ENCODE measurements around the gene KHDRBS1.

Gene KHDRBS1

GRCh38 chr1:32051706-32052105 is 38.0 kb downstream of the KHDRBS1 start:
- H3K36me3 ChIP-seq (ENCODE audit: insufficient read depth, low read length), result peaks cover 77% of the 10 kb centered on the region
- no peak for ATAC-seq (ENCODE audit: insufficient read depth, low read depth)

GRCh38 chr1:32052887-32053286 is 39.2 kb downstream of the KHDRBS1 start:
- Histone ChIP-seq H3K4me1 (ENCODE audit: insufficient read depth, low read length) (no peaks in the 10 kb centered on the region), H3K27ac (ENCODE audit: low read length) (no peak overlapping the region), H3K79me2 (ENCODE audit: insufficient read depth, low read length) (peaks cover 24% of the 10 kb centered on the region), H3K4me2 (ENCODE audit: insufficient read depth, low read length) (no peak overlapping the region), H3K36me3 (ENCODE audit: insufficient read depth, low read length) (peaks cover 84% of the 10 kb centered on the region), H3K4me3 (ENCODE audit: low read depth in 1 of 2, low read length in 2 of 2) (no peak overlapping the region), H4K20me1 (ENCODE audit: insufficient read depth, low read length) (peaks cover 9% of the 10 kb centered on the region; the same call in 1 of the 2 replicates), H3K9ac (ENCODE audit: low read depth, low read length) (no peak overlapping the region), H2AFZ (ENCODE audit: low read depth, low read length) (no peak overlapping the region), H3K27me3 (ENCODE audit: insufficient read depth, low read length, poor library complexity) (no peaks in the 10 kb centered on the region), H3K9me3 (ENCODE audit: insufficient read depth, low read length, severe bottlenecking) (no peaks in the 10 kb centered on the region)
- TF ChIP-seq CTCF (IDR thresholded peaks at IDR 0.05; ENCODE audit: borderline replicate concordance, extremely low read depth, low read length, poor library complexity, severe bottlenecking) (no peak), EZH2 (IDR thresholded peaks at IDR 0.05; ENCODE audit: borderline replicate concordance, low read depth, low read length, severe bottlenecking) (no peak)
- DNase-seq (no peak), ATAC-seq (ENCODE audit: insufficient read depth, low read depth) (no peak)

More at GRCh38 chr1:32051706-32052105, 38.0 kb downstream of the KHDRBS1 start:
- H3K4me3 ChIP-seq (ENCODE audit: low read depth in 1 of 2, low read length in 2 of 2), result no peak overlapping the region
- no peak overlapping the region for H3K4me2 ChIP-seq (ENCODE audit: insufficient read depth, low read length)
- no peaks in the 10 kb centered on the region for H3K9me3 ChIP-seq (ENCODE audit: insufficient read depth, low read length, severe bottlenecking)
- no peak overlapping the region for H3K27ac ChIP-seq (ENCODE audit: low read length)
- H3K4me1 ChIP-seq (ENCODE audit: insufficient read depth, low read length), result no peaks in the 10 kb centered on the region
- peaks cover 6% of the 10 kb centered on the region; the same call in 1 of the 2 replicates for H4K20me1 ChIP-seq (ENCODE audit: insufficient read depth, low read length)
- no peak for DNase-seq
- H3K9ac ChIP-seq (ENCODE audit: low read depth, low read length), result no peak overlapping the region
- H3K27me3 ChIP-seq (ENCODE audit: insufficient read depth, low read length, poor library complexity), result no peaks in the 10 kb centered on the region
- H2AFZ ChIP-seq (ENCODE audit: low read depth, low read length), result no peak overlapping the region
- H3K79me2 ChIP-seq (ENCODE audit: insufficient read depth, low read length), result peaks cover 29% of the 10 kb centered on the region
- TF ChIP-seq CTCF (IDR thresholded peaks at IDR 0.05; ENCODE audit: borderline replicate concordance, extremely low read depth, low read length, poor library complexity, severe bottlenecking) (no peak), EZH2 (IDR thresholded peaks at IDR 0.05; ENCODE audit: borderline replicate concordance, low read depth, low read length, severe bottlenecking) (no peak)

GRCh38 chr1:32055416-32055815 is 41.7 kb downstream of the KHDRBS1 start:
- H3K27me3 ChIP-seq (ENCODE audit: insufficient read depth, low read length, poor library complexity), result no peaks in the 10 kb centered on the region
- H3K4me2 ChIP-seq (ENCODE audit: insufficient read depth, low read length), result no peak overlapping the region
- H2AFZ ChIP-seq (ENCODE audit: low read depth, low read length), result no peak overlapping the region
- no peak for TF ChIP-seq EZH2 (IDR thresholded peaks at IDR 0.05; ENCODE audit: borderline replicate concordance, low read depth, low read length, severe bottlenecking)
- TF ChIP-seq CTCF (IDR thresholded peaks at IDR 0.05; ENCODE audit: borderline replicate concordance, extremely low read depth, low read length, poor library complexity, severe bottlenecking), result no peak
- no peak overlapping the region for H3K27ac ChIP-seq (ENCODE audit: low read length)
- no peaks in the 10 kb centered on the region for H3K9me3 ChIP-seq (ENCODE audit: insufficient read depth, low read length, severe bottlenecking)
- peaks cover 92% of the 10 kb centered on the region for H3K36me3 ChIP-seq (ENCODE audit: insufficient read depth, low read length)
- peaks cover 12% of the 10 kb centered on the region; the same call in 1 of the 2 replicates for H3K79me2 ChIP-seq (ENCODE audit: insufficient read depth, low read length)
- H4K20me1 ChIP-seq (ENCODE audit: insufficient read depth, low read length), result peaks cover 9% of the 10 kb centered on the region; the same call in 1 of the 2 replicates
- ATAC-seq (ENCODE audit: insufficient read depth, low read depth), result no peak
- no peaks in the 10 kb centered on the region for H3K4me1 ChIP-seq (ENCODE audit: insufficient read depth, low read length)
- no peak for DNase-seq
- no peak overlapping the region for H3K9ac ChIP-seq (ENCODE audit: low read depth, low read length)
- no peak overlapping the region for H3K4me3 ChIP-seq (ENCODE audit: low read depth in 1 of 2, low read length in 2 of 2)

All from DND-41 (cell line).